ENCODE data around the gene C19orf25.

Gene C19orf25

DNA sequence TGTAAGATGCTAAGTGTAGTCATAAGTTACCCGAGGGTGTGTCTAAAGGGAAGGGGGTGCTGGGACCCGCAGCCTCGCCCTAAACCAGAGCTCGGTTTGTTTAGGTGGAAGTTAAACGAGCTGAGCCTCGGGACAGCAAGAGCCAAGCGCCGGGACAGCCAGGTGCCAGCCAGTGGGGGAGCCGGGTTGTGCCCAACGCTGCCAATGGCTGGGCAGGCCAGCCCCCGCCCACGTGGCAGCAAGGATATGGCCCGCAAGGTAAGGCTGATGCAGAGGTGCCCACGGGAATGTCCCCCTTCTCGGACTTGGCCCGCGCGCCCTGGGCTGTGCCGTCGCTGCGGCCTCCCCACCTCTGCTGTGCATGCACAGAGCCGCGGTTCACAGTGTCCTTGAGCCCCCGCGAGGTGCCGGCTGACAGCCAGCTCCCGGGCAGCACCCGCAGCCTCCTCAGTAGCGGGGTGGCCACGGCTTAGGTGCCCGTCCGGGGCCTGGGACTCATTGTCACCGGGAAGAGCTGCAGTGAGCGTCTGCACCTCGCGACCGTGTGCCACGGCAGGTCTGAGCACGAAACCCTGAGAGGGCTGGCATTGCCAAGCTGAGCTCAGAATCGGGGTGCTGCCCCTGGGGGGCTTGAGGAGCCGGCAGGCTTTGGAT, 50.1 kb downstream of the C19orf25 start:
- DNase-seq = no peak

DNA sequence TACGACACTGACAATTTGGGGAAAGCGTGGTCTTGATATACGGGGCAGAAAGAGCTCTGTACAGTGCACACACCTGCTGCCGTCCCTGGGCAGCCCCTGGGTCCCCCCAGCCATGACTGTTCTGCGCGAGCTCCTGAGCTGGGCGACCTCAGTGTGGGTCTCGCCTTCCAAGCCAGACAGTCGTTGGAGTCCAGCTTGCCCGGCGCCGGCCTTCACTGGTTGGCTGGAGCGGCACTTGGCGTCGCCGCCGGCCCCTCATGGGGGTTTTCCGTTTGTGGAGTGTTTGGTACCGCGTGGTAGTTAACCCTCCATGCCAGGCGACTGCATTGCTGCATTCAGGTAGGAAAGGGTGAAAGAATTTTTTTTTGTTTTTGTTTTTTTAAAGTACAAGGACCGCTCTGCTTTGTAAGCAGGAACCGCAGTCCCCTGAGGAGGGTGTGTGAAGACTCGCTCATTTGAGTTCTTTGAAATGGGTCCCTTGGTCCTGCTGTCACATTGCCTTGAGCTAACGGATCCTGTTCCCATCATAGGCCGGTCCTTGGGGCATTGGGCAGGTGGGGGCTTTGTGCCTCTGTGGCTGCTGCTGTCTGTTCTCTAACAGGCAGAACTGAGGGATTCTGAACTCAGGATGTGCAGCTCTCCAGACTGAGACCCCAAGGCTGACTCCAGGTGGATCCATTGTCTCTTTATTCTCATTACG, 51.6 kb downstream of the C19orf25 start:
- DNase-seq = no peak

DNA sequence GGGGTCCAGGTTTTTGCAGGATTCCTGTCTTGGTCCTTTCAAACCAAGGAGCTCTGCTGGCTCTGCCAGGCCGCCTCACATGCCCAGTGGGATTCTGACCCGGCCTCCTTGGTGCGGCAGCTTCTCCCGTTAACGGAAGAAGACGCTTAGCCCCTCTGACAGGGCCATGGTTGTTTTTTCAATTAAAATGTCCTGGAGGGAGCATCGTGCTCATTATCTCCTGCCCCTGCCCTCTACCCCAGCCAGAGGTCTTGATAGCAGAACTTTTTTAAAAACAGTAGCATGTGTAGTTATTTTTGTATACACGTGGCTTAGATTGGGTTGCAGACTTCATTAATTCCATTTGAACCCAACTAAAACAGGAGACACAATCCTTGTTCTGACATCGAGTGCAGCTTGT, 52.3 kb downstream of the C19orf25 start:
- no peak for DNase-seq

DNA sequence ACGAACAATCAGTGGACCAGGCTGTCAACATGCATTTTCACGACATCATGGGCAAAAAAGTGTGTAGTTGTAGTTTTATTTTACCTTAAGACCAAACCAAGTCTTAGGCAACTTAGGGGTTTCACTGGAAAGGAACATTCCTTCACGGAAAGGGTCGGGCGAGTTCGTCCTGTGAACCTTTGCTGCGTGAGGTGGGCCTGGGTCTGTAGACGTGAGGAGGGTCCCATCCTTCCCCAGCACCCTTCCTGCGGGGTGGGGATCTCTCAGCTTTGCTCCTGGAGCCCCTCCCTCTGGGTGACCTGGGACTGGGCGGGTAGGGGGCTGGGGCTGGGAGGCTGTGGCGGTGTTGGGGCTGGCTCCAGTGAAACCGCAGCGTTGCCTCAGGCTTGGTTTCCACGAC, 53.1 kb downstream of the C19orf25 start:
- no peak for DNase-seq

DNA sequence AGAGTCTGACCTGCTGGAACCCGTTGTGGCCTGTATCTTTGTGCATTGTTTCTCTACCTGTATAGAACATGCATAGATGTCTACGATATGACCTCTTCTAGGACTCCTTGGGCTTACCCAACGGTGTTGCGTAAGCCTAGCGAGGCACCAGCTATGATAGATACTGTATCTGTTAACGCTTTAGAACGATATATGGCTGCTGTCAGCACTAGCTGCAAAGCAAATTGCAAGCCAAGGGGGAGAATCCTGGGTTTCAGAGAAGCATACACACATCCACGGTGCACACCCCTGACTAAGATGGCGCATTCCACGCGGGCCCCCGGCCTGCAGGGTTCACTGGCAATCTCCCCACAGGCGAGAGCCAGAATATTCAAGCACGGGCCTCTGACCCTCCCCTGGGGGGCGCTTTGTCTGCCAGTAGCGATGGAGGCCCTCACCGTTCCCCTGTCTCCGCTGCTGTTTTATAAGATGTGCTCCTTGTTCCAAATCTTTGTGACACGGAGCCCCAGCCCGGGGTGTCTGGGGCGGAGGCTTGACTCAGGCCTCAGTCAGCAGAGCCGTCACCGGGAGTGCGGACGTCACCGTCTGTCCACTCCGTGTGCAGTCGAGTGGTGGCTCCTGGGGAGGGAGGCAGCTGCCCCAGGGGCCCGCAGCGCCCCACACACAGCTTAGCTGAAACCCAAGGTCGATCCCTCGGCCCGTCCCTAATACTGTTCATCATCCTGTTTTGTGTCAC, 53.7 kb downstream of the C19orf25 start:
- DNase-seq = no peak

DNA sequence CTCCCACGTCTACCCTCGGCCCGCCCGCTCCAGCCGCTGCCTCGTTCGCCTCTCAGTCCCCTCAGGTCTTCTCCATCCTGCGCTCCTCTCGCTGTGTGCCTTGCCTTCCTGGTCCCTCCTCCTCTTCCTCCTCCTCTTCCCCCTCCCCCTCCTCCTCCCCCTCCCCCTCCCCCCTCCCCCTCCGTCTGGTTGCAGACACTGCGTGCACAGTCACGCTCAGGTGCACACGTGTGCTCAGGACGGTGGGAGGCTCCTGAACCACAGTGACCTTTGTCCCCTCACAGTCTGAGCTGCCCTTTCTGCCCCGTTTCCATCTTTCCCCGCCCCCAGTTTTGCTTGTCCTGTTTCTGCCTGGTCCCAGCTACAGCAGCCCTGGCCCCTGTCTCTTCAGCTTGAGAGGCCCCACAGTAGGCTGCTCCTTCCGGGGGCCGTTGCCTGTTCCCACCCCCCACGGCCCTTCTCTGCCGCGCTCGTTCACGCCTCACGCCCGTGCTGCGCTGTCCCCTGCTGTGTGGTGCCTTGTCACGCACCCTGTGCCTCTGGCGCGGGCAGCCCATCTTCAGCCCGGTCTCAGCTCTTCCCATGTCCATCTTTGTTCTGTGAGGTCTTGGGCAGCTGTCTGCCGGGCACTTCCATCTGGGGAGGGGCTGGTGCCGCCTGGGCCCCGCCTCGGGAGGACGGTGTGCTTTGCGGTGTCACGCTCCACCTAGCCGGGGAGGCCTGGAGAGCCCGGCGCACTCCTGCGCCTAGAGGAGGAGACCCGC, 54.6 kb downstream of the C19orf25 start:
- DNase-seq = no peak

DNA sequence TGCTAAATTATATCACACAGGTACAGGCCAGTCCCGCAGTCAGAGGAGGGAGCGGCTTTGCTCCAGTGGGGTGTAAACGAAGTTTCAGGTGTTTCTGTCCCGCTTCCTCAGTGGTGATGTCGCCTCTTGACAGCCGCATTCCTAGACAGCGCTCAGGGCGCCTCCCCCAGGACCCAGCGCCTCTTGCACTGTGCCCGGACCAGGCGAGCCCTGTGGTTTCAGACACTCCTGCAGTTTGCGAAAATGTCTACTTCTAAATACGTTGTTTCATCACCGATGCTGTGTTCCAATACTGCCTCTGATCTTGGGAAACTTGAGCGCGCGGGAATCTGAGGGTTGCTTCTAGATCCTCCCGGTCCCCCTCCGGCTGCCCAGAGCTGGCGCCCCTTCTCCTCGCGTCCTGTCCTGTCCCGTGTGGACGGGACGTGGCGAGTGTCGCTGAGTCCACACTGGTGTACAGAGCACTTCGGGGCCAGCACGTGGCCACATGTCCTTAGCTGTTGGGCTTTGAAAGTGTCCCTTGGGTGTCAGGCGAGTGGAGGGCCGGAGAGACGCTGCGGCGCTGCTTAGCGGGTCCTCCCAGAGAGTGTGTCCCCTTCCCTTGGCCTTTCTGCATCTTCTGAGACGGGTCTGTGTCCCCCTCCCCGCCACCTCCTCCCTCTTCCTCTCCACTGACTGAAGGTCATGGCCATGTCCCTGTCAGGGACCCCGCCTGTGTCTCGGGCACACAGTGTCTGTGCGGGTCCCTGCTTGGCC, 55.4 kb downstream of the C19orf25 start:
- DNase-seq = no peak
